HAP-1 (cell line): ENCODE data around the gene DEDD.
A peak's percentile ranks its signal among the peaks of the same experiment; 100 is the strongest.

Experiments used
- DNase-seq, 2 experiments: peaks; one replicate each; pipeline ENCODE4 v3.0.0-alpha.2; 2016 to 2020; ENCODE audit warnings: low spot score in 2 of 2
- H3K27me3 ChIP-seq: fragments of 250-450 bp; sonication (Bioruptor Pico); 2 replicates; pipeline ENCODE4 v1.5.1; 2020; ENCODE audit warnings: low read depth, mild to moderate bottlenecking, moderate library complexity
- H3K36me3 ChIP-seq: fragments of 250-450 bp; sonication (Bioruptor Pico); replicated peaks from 2 replicates; pipeline ENCODE4 v1.5.1; 2020; ENCODE audit warnings: mild to moderate bottlenecking
- H3K4me1 ChIP-seq: fragments of 250-450 bp; sonication (Bioruptor Pico); 2 replicates; pipeline ENCODE4 v1.5.1; 2020; ENCODE audit warnings: mild to moderate bottlenecking
- H3K4me3 ChIP-seq: fragments of 250-450 bp; sonication (Bioruptor Pico); 2 replicates; pipeline ENCODE4 v1.5.1; 2020; ENCODE audit warnings: mild to moderate bottlenecking, moderate library complexity
- H3K9me3 ChIP-seq: fragments of 250-450 bp; sonication (Bioruptor Pico); 2 replicates; pipeline ENCODE4 v1.5.1; 2020; ENCODE audit warnings: mild to moderate bottlenecking, moderate library complexity
- in situ Hi-C: fragments of 300-500 bp; cut with MboI; formaldehyde crosslinking; loops from 3 replicates; pipeline ENCODE4 v1.14.3; 2020; ENCODE audit warnings: low sequenced_read_pairs, inconsistent platforms, mixed read lengths

DEDD gene

DNA sequence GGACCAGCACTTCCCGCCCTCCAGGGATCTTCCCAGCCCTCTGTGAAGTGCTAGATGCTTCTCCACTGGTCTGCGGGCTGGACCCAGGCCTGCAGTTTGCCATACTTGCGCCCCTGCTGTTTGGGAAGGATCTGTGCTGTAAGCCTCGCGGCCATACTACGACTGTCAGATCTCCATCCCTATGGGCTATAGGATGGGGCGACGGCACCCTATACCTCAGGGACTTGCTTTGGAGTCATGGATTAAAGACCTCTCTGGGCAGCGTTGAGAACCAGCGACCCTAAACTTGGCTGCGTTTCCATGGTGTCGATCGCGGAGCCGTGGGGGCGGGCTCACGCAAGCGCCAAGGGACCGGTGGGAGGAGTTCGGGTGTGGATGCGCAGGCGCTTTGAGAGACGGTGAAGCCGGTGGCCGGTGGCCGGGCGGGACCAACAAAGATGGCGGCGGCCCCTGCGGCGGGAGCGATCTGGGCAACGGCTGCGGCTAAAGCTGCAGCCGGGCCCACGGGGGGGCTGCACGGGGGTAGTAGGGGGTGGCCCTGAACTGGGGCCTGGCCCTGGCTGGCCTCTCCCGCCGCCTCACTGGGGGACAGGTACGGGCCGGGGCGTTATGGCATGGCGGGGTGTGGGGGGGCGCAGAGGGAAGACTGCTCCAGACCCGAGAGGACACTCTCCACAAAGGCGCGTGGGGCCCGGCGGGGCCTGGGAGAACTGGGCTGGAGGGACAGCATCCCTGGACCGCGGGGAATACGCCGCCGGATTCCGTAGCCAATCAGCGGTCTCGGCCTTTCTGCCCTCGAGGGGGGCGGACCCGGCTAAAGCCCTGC lies 26.8 kb upstream of the DEDD start, which contains the start of gene USP21:
TSS of gene USP21 (plus strand) at position 414 of the 826 bp plus-strand sequence. CDS start 1,141 bp downstream, outside the sequence.
- Histone ChIP-seq H3K4me3 (peak within 1 kb of the TSS; percentile 96), H3K9me3 (no peaks in the 10 kb centered on the region; the same call in 1 of the 2 replicates), H3K4me1 (peaks cover 12% of the 10 kb centered on the region), H3K36me3 (peaks cover 18% of the 10 kb centered on the region), H3K27me3 (no peaks in the 10 kb centered on the region)
- peak; percentile 89 to 95 for DNase-seq
- in situ Hi-C loops = no loop called here

DNA sequence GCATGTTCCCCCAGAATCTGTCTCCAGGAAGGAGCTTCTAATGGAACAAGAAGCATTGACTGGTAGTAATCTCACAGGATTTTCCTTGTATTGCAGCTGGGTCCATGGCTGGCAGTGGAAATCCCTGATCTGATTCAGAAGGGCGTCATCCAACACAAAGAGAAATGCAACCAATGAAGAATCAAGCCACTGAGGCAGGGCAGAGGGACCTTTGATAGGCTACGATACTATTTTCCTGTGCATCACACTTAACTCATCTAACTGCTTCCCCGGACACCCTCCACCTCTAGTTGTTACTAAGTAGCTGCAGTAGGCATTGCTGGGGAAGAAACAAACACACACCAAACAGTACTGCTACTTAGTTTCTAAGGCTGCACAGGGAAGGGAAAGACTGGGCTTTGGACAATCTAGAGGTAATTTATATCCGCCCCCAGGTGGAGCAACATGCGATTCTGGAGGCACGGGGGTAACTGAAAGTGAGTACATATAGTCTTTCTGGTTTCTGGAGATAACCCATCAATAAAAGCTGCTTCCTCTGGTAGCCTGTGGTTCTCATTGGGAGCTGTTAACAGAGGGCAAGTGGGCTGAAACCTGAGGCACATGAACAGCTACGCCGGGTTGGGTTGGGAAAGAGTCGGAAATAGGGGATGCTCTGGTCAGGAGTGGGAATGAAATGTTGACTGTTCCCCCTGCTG lies 26.0 kb upstream of the DEDD start:
- Histone ChIP-seq H3K36me3 (peaks cover 17% of the 10 kb centered on the region), H3K4me3 (peak overlapping the region; percentile 96), H3K9me3 (no peaks in the 10 kb centered on the region; the same call in 1 of the 2 replicates), H3K27me3 (no peaks in the 10 kb centered on the region), H3K4me1 (peaks cover 12% of the 10 kb centered on the region)
- no peak for DNase-seq
- in situ Hi-C loops = no loop called here

GRCh38 chr1:161157867-161158266 lies 25.4 kb upstream of the DEDD start:
- peaks cover 12% of the 10 kb centered on the region for H3K4me1 ChIP-seq
- H3K9me3 ChIP-seq = no peaks in the 10 kb centered on the region; the same call in 1 of the 2 replicates
- no peak overlapping the region for H3K4me3 ChIP-seq

GRCh38 chr1:161153682-161154337 lies 21.3 kb upstream of the DEDD start, which contains the start of gene UFC1:
UFC1 (plus strand) TSS chr1:161153978; CDS start chr1:161153998, 20 bp downstream.
- Histone ChIP-seq H3K4me1 (peaks cover 5% of the 10 kb centered on the region), H3K27me3 (no peaks in the 10 kb centered on the region), H3K9me3 (no peaks in the 10 kb centered on the region), H3K4me3 (peak within 1 kb of the TSS; percentile 81), H3K36me3 (0 out of 2 replicates have a peak, but pooled peaks cover 5% of the 10 kb centered on the region)
- peak; percentile 88 to 92 for DNase-seq
- in situ Hi-C loops = no loop called here

More at GRCh38 chr1:161157867-161158266, 25.4 kb upstream of the DEDD start:
- in situ Hi-C loops = no loop called here
- Histone ChIP-seq H3K27me3 (no peaks in the 10 kb centered on the region), H3K36me3 (peaks cover 17% of the 10 kb centered on the region)
- no peak for DNase-seq

DNA sequence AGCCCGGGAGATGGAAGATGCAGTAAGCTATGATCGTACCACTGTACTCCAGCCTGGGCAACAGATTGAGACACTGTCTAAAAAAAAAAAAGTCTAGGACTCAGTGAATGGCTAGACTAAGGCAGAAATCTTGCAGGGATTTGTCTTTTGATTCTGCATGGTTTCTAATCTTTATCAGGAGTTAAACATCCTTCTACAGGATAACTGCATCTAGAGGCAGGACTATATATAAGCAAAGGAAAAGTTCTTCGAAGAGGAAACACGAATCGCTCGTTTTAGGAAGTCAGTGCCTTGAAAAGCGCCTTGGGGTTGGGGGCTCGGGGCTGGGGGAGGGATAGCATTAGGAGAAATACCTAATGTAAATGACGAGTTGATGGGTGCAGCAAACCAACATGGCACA lies 20.7 kb upstream of the DEDD start:
- H3K36me3 ChIP-seq = 0 out of 2 replicates have a peak, but pooled peaks cover 2% of the 10 kb centered on the region
- in situ Hi-C loops = no loop called here
- DNase-seq = no peak
- peak overlapping the region; percentile 81 for H3K4me3 ChIP-seq
- 0 out of 2 replicates have a peak, but pooled peaks cover 4% of the 10 kb centered on the region for H3K4me1 ChIP-seq
- no peaks in the 10 kb centered on the region for H3K27me3 ChIP-seq
- H3K9me3 ChIP-seq = no peaks in the 10 kb centered on the region

GRCh38 chr1:161145832-161146231 lies 13.4 kb upstream of the DEDD start:
- DNase-seq = no peak
- no peak overlapping the region for H3K4me3 ChIP-seq
- in situ Hi-C loops = no loop called here

DNA sequence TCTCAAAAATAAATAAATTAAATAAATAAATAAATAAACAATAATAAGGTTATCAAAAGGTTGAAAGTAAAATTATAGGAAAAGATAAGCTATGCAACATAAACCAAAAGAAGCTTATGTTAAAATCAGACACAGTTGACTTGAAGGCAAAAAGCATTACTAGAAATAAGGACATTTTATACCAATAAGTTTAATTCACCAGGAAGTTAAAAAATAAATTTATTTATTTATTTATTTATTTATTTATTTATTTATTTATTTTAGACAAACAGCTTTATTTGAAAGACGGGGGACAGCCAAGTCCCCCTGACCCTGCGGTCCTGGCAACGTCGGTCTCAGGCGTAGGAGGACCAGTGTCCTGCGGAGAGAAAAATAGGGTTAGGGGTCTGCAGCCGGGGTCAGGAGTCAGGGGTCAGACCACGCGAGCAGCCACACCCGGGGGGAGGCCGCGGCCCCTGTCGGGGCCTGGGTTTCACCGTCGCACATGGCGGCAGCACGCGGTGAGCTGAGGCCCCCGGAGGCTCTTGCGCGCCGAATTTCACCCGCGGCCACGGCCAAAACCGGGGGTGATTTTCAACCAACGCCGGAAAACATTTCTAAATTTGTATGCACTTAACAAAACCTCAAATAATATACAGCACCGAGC lies 8.4 kb upstream of the DEDD start:
- Histone ChIP-seq H3K4me3 (no peak overlapping the region), H3K9me3 (no peaks in the 10 kb centered on the region), H3K36me3 (no peaks in the 10 kb centered on the region), H3K27me3 (no peaks in the 10 kb centered on the region), H3K4me1 (no peaks in the 10 kb centered on the region)
- no peak for DNase-seq
- in situ Hi-C loops = no loop called here

More at GRCh38 chr1:161145832-161146231, 13.4 kb upstream of the DEDD start:
- Histone ChIP-seq H3K9me3 (no peaks in the 10 kb centered on the region), H3K4me1 (no peaks in the 10 kb centered on the region), H3K36me3 (no peaks in the 10 kb centered on the region), H3K27me3 (no peaks in the 10 kb centered on the region)

GRCh38 chr1:161139766-161140165 lies 7.3 kb upstream of the DEDD start:
- H3K4me3 ChIP-seq = no peak overlapping the region
- in situ Hi-C loops = no loop called here
- peak in 1 of 2 experiments; percentile 60 for DNase-seq
- H3K9me3 ChIP-seq = no peaks in the 10 kb centered on the region
- no peaks in the 10 kb centered on the region for H3K4me1 ChIP-seq
- no peaks in the 10 kb centered on the region for H3K27me3 ChIP-seq
- no peaks in the 10 kb centered on the region for H3K36me3 ChIP-seq

DNA sequence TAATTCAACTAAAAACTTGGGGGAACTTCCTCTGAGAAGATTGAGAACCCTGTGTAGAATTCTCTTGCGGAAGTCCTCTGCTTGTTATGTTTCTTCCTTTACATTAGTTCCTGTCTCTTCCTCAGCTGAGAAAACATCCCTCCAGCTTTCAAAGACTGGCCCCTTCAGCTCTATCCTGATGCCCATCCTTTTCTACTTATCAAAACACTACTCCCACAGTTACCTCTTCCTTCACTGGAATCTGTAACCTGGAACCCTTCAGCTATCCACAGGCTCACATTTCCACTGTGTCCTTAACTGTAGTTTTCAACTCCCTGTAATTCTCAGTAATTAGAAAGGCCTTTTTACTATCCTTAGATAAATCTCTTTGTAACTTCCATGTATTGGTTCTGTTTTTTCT lies 6.0 kb upstream of the DEDD start:
- no peaks in the 10 kb centered on the region for H3K36me3 ChIP-seq
- no peak overlapping the region for H3K4me3 ChIP-seq
- peaks cover 3% of the 10 kb centered on the region; the same call in 1 of the 2 replicates for H3K4me1 ChIP-seq
- in situ Hi-C loops = no loop called here
- H3K9me3 ChIP-seq = no peaks in the 10 kb centered on the region
- no peak for DNase-seq
- H3K27me3 ChIP-seq = no peaks in the 10 kb centered on the region

GRCh38 chr1:161137881-161138280 lies 5.4 kb upstream of the DEDD start:
- in situ Hi-C loops = no loop called here
- Histone ChIP-seq H3K36me3 (no peaks in the 10 kb centered on the region), H3K4me1 (peaks cover 3% of the 10 kb centered on the region; the same call in 1 of the 2 replicates), H3K4me3 (no peak overlapping the region), H3K9me3 (no peaks in the 10 kb centered on the region), H3K27me3 (no peaks in the 10 kb centered on the region)
- DNase-seq = no peak

DNA sequence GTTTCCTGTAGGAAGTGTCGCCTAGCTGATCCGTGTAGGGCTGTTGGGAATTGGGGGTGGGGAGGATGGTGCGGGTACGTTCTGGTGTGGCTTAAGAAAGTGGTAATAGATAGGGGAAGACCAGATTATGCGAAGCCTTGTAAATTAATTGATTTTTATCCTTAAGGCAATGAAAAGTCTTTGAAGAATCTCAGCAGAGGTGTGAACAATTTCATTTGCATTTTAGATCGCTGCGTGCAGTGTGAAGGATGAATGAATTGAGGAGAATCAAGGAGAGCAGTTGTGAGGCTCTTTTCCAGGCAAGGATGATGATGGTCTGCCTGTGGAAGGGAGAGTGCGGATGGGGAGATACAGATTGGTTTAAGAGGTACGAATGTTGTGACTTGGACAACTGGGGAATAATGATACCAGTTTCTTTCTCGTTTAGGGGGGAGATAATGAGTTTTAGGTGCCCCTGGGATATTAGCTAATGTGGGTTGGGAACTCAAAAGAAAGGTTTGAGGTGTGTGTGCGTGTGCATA lies 813 bp upstream of the DEDD start:
- Histone ChIP-seq H3K4me3 (peak overlapping the region; percentile 45), H3K9me3 (no peaks in the 10 kb centered on the region), H3K4me1 (peaks cover 17% of the 10 kb centered on the region), H3K27me3 (no peaks in the 10 kb centered on the region), H3K36me3 (peaks cover 13% of the 10 kb centered on the region)
- in situ Hi-C loops = no loop called here
- peak in 1 of 2 experiments; percentile 10 for DNase-seq

DNA sequence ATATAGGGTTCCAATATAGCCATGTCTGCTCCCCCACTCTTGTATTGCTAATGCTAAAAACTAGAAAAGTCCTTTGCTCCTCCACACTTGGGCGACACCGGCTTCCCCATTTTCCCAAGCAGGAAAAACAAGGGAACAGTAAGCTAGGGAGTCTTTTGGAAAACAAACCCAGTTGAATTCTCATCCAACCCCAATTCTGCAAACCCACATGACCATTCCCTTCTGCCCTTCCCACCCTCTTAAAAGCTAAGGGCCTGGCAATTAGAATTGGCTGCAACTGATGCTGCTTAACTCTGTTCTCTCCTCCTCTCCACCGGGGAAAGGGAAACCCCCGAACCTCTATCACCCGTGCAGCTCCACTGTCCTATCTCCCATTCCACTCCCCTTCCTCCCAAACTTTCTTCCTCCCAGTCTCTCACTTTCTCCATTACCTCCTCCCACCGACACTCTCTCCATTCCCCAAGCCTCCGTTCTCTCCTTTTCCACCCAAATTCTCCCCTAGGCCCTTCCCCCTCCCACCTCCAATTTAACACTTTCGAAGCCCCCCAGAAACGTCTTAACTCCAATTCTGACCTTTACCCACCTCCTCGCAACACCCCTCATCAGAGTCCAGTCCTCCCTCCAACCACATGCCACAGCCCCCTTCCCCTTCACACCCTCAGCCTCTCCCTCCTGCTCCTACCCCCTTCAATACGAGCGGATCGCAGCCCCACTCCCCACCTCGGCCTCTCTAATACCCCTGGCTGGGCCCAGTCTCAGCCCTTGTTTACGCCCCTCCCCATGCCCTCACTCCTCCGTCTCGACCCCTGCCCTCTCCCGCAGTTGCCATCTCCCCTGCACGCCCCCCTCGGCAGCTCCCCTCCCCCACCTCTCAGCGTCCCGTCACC lies 701 bp downstream of the DEDD start:
- Histone ChIP-seq H3K4me1 (peaks cover 17% of the 10 kb centered on the region), H3K9me3 (no peaks in the 10 kb centered on the region), H3K36me3 (peaks cover 28% of the 10 kb centered on the region), H3K4me3 (peak overlapping the region; percentile 45), H3K27me3 (no peaks in the 10 kb centered on the region)
- peak in 1 of 2 experiments; percentile 22 for DNase-seq
- in situ Hi-C loops = no loop called here
